Parietal lobe (tissue), 1 donor: Measurements from ENCODE around the gene SOX3. TPM values are rescaled to one million over a fixed set of nuclear protein-coding genes. Genes with fewer than 3 reads are reported as not detected.

Experiments used
- total RNA-seq: library from RNA; depleted of rRNA; stranded (reverse); fragments of >200 nt; gene quantifications from one replicate; pipeline ENCODE4 v1.2.3, GENCODE V29; 2014

SOX3 gene
- 4.7 TPM for total RNA-seq

GRCh38 chrX:140504371-140505324, at the start of gene SOX3:
Gene SOX3 (minus strand): TSS chrX:140505069. CDS start chrX:140505060, 9 bp downstream.

Other genes with a start within 250 kb of the SOX3 start
- gene LINC00632, start 204.7 kb upstream of the SOX3 start, total RNA-seq: 192 TPM